ENCODE results near the gene GRB10. TPM values are rescaled to one million over a fixed set of nuclear protein-coding genes. Genes with fewer than 3 reads are reported as not detected.

GRB10 gene
- total and polyA plus RNA-seq, 2 experiments from 2014 or later, result 35.0 to 154 TPM

DNA sequence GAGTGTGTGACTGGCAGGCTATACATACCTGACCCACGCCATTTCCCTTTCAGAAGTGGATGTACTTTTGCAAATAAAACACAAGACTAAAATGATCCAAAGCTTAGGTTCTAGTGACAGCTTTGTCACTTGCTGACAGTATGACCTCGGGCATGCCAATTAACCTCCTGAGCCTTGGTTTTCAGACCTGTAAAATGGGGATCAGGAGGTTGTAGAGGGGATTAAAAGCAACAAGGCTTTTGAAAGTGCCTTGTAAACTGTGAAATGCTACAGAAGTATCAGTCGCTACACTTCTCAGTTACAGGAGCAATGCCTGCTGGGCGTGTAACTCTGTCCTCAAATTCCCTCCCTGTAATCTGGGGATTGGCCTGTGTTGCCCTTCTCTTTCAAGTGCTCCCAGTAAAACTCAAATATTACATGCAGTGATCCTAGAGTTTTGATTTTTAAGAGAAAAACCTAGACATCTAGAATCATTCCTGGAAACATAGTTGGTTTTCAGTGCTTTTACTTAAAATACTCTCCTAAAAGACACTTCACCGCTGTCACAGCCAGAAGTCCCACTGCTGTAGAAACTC lies 8.8 kb upstream of the GRB10 start:
- Histone ChIP-seq H3K36me3 (ENCODE audit: insufficient read depth) (no peaks in the 10 kb centered on the region), H3K27me3 (ENCODE audit: insufficient read depth) (peaks cover 26% of the 10 kb centered on the region), H3K4me1 (ENCODE audit: insufficient read depth) (peaks cover 38% of the 10 kb centered on the region), H3K4me2 (peak overlapping the region; percentile 96), H3K4me3 (peak overlapping the region; percentile 84), H3F3A (replicated peaks; ENCODE audit: low read depth) (0 out of 2 replicates have a peak, but pooled peaks cover 4% of the 10 kb centered on the region), H2AFZ (no peak overlapping the region), H4K20me1 (replicated peaks; ENCODE audit: insufficient read depth) (peaks cover 19% of the 10 kb centered on the region), H3K79me2 (replicated peaks; ENCODE audit: insufficient read depth) (peaks cover 60% of the 10 kb centered on the region), H3K9me2 (ENCODE audit: insufficient read depth) (0 out of 2 replicates have a peak, but pooled peaks cover 3% of the 10 kb centered on the region), H3K27ac (ENCODE audit: low read depth) (0 out of 2 replicates have a peak overlapping the region, but pooled peaks have one; percentile 42)
- Mint-ChIP-seq H3K9me3 (peaks cover 19% of the 10 kb centered on the region), H3K27ac (no peak overlapping the region; the same call in 1 of the 2 replicates), H3K4me3 (peak overlapping the region; percentile 92), H3K36me3 (ENCODE audit: low read depth) (peaks cover 42% of the 10 kb centered on the region), H3K27me3 (ENCODE audit: insufficient read depth, low read depth, poor library complexity) (peaks cover 31% of the 10 kb centered on the region), H3K4me1 (peaks cover 45% of the 10 kb centered on the region)
- no peak for ATAC-seq
- DNase-seq (ENCODE audit: low spot score), result no peak
- TF ChIP-seq EZH2 (IDR thresholded peaks at IDR 0.05; ENCODE audit: low read depth, unreplicated experiment), result no peak
- no peak for TF ChIP-seq EZH2phosphoT487 (IDR thresholded peaks at IDR 0.05; ENCODE audit: unreplicated experiment)
- TF ChIP-seq NANOG (IDR thresholded peaks at IDR 0.05; ENCODE audit: borderline replicate concordance), result no peak
- TF ChIP-seq, protein P1, sequence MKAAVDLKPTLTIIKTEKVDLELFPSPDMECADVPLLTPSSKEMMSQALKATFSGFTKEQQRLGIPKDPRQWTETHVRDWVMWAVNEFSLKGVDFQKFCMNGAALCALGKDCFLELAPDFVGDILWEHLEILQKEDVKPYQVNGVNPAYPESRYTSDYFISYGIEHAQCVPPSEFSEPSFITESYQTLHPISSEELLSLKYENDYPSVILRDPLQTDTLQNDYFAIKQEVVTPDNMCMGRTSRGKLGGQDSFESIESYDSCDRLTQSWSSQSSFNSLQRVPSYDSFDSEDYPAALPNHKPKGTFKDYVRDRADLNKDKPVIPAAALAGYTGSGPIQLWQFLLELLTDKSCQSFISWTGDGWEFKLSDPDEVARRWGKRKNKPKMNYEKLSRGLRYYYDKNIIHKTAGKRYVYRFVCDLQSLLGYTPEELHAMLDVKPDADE (IDR thresholded peaks at IDR 0.05), result no peak
- no peak for TF ChIP-seq POLR2AphosphoS5 (IDR thresholded peaks at IDR 0.05; ENCODE audit: low read depth)
- TF ChIP-seq STAT1 (IDR thresholded peaks at IDR 0.05; ENCODE audit: unreplicated experiment), result no peak
- no peak for TF ChIP-seq REST (IDR thresholded peaks at IDR 0.05; ENCODE audit: unreplicated experiment)
- TF ChIP-seq, protein P2, sequence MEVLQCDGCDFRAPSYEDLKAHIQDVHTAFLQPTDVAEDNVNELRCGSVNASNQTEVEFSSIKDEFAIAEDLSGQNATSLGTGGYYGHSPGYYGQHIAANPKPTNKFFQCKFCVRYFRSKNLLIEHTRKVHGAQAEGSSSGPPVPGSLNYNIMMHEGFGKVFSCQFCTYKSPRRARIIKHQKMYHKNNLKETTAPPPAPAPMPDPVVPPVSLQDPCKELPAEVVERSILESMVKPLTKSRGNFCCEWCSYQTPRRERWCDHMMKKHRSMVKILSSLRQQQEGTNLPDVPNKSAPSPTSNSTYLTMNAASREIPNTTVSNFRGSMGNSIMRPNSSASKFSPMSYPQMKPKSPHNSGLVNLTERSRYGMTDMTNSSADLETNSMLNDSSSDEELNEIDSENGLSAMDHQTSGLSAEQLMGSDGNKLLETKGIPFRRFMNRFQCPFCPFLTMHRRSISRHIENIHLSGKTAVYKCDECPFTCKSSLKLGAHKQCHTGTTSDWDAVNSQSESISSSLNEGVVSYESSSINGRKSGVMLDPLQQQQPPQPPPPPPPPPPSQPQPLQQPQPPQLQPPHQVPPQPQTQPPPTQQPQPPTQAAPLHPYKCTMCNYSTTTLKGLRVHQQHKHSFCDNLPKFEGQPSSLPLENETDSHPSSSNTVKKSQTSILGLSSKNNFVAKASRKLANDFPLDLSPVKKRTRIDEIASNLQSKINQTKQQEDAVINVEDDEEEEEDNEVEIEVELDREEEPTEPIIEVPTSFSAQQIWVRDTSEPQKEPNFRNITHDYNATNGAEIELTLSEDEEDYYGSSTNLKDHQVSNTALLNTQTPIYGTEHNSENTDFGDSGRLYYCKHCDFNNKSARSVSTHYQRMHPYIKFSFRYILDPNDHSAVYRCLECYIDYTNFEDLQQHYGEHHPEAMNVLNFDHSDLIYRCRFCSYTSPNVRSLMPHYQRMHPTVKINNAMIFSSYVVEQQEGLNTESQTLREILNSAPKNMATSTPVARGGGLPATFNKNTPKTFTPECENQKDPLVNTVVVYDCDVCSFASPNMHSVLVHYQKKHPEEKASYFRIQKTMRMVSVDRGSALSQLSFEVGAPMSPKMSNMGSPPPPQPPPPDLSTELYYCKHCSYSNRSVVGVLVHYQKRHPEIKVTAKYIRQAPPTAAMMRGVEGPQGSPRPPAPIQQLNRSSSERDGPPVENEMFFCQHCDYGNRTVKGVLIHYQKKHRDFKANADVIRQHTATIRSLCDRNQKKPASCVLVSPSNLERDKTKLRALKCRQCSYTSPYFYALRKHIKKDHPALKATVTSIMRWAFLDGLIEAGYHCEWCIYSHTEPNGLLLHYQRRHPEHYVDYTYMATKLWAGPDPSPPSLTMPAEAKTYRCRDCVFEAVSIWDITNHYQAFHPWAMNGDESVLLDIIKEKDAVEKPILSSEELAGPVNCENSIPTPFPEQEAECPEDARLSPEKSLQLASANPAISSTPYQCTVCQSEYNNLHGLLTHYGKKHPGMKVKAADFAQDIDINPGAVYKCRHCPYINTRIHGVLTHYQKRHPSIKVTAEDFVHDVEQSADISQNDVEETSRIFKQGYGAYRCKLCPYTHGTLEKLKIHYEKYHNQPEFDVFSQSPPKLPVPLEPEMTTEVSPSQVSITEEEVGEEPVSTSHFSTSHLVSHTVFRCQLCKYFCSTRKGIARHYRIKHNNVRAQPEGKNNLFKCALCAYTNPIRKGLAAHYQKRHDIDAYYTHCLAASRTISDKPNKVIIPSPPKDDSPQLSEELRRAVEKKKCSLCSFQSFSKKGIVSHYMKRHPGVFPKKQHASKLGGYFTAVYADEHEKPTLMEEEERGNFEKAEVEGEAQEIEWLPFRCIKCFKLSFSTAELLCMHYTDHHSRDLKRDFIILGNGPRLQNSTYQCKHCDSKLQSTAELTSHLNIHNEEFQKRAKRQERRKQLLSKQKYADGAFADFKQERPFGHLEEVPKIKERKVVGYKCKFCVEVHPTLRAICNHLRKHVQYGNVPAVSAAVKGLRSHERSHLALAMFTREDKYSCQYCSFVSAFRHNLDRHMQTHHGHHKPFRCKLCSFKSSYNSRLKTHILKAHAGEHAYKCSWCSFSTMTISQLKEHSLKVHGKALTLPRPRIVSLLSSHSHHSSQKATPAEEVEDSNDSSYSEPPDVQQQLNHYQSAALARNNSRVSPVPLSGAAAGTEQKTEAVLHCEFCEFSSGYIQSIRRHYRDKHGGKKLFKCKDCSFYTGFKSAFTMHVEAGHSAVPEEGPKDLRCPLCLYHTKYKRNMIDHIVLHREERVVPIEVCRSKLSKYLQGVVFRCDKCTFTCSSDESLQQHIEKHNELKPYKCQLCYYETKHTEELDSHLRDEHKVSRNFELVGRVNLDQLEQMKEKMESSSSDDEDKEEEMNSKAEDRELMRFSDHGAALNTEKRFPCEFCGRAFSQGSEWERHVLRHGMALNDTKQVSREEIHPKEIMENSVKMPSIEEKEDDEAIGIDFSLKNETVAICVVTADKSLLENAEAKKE (CRISPR knock-in tag; IDR thresholded peaks at IDR 0.05), result no peak
- TF ChIP-seq JUNB (IDR thresholded peaks at IDR 0.05; ENCODE audit: unreplicated experiment), result no peak
- TF ChIP-seq ZNF114 (CRISPR knock-in tag; IDR thresholded peaks at IDR 0.05), result no peak
- no peak for TF ChIP-seq CTCF (conservative IDR thresholded peaks at IDR 0.05; ENCODE audit: low read depth in 2 of 2)
- TF ChIP-seq ZNF331 (CRISPR knock-in tag; IDR thresholded peaks at IDR 0.05; ENCODE audit: low read depth), result no peak
- no peak for TF ChIP-seq CREB1 (CRISPR knock-in tag; IDR thresholded peaks at IDR 0.05; ENCODE audit: low read depth)

All from GM23338 (cell line).